GM12878 (cell line): ENCODE data around the gene DNAJA4. TPM values are rescaled to one million over a fixed set of nuclear protein-coding genes. Genes with fewer than 3 reads are reported as not detected.

Experiments used
- BCL11A ChIP-seq: IDR thresholded peaks from 2 replicates; pipeline ENCODE4 v1.6.1; 2011; ENCODE audit warnings: low read depth, low read length
- CBX5 ChIP-seq: sonication (generic); IDR thresholded peaks from 2 replicates; pipeline ENCODE4 v1.6.1; 2016; ENCODE audit warnings: low read depth, moderate library complexity, mild to moderate bottlenecking, inconsistent platforms
- CHD2 ChIP-seq: IDR thresholded peaks from 2 replicates; pipeline ENCODE4 v1.6.1; 2011; ENCODE audit warnings: low read depth, low read length, improper control_type of control experiment, borderline replicate concordance
- CREB1 ChIP-seq: IDR thresholded peaks from 2 replicates; pipeline ENCODE4 v1.6.1; 2012; ENCODE audit warnings: low read depth, mild to moderate bottlenecking, inconsistent platforms
- ESRRA ChIP-seq: IDR thresholded peaks from 2 replicates; pipeline ENCODE4 v1.6.1; 2012; ENCODE audit warnings: mild to moderate bottlenecking, low read length, improper control_type of control experiment
- ETV6 ChIP-seq, 2 experiments: fragments of 450-650 bp in 1 of 2; IDR thresholded peaks in 1 of 2; conservative IDR thresholded peaks in 1 of 2; 2 replicates each; pipeline ENCODE4 v1.6.1; 2014; ENCODE audit warnings: antibody characterized with exemption in 1 of 2, borderline replicate concordance in 1 of 2, low read depth in 1 of 2, mild to moderate bottlenecking in 1 of 2, moderate library complexity in 1 of 2
- FOXK2 ChIP-seq: fragments of 450-650 bp; IDR thresholded peaks from 2 replicates; pipeline ENCODE4 v1.6.1; 2017; ENCODE audit warnings: mild to moderate bottlenecking, moderate library complexity
- HDAC2 ChIP-seq: fragments of 200-600 bp; sonication (generic); IDR thresholded peaks from 2 replicates; pipeline ENCODE4 v1.6.1; 2017
- IKZF1 ChIP-seq: fragments of 450-650 bp; conservative IDR thresholded peaks from 2 replicates; pipeline ENCODE4 v1.6.1; 2017; ENCODE audit warnings: antibody characterized with exemption, mild to moderate bottlenecking
- NR2F1 ChIP-seq: fragments of 450-650 bp; conservative IDR thresholded peaks from 2 replicates; pipeline ENCODE4 v1.6.1; 2017; ENCODE audit warnings: mild to moderate bottlenecking
- STAT1 ChIP-seq: fragments of 450-650 bp; conservative IDR thresholded peaks from 2 replicates; pipeline ENCODE4 v1.6.1; 2014; ENCODE audit warnings: antibody characterized with exemption, mild to moderate bottlenecking
- SUZ12 ChIP-seq: fragments of 200-600 bp; sonication (generic); IDR thresholded peaks from one replicate; pipeline ENCODE4 v1.6.1; 2018; ENCODE audit warnings: antibody characterized with exemption, mild to moderate bottlenecking; ENCODE audit not compliant: unreplicated experiment
- TBL1XR1 ChIP-seq: IDR thresholded peaks from 2 replicates; pipeline ENCODE4 v1.6.1; 2012; ENCODE audit warnings: low read depth, low read length, improper control_type of control experiment
- ZZZ3 ChIP-seq: IDR thresholded peaks from 2 replicates; pipeline ENCODE4 v1.6.1; 2011; ENCODE audit warnings: low read depth; ENCODE audit not compliant: control insufficient read depth, insufficient read length
- polyA plus RNA-seq, 11 experiments: library from polyadenylated mRNA; depleted of rRNA in 4 of 11; unstranded in 6 of 11; stranded (reverse) in 5 of 11; fragments of >200 nt; fragmentation: Nextera tagmentation in 4 of 11; fragmentation: Illumina TruSeq in 1 of 11; extraction: Ambion mirVana in 4 of 11; extraction: Trizol in 1 of 11; gene quantifications; 1 replicate in 1 of 11; 2 replicates in 10 of 11; pipeline versions ENCODE4 v1.2.1 to v1.2.3, GENCODE V29; 2011 to 2016; ENCODE audit warnings: inconsistent platforms in 2 of 11, missing spikeins in 2 of 11, low read depth in 1 of 11
- total RNA-seq, 4 experiments: library from RNA; depleted of rRNA in 3 of 4; stranded (reverse); fragments of >200 nt in 3 of 4; fragmentation: Illumina TruSeq in 1 of 4; extraction: Trizol in 1 of 4; gene quantifications; 2 replicates each; pipeline versions ENCODE4 v1.2.1 to v1.2.3, GENCODE V29; 2013 to 2021
- TF ChIP-seq, protein P1 (sequence below): fragments of 450-650 bp; IDR thresholded peaks from 2 replicates; pipeline ENCODE4 v1.6.1; 2016; ENCODE audit warnings: mild to moderate bottlenecking, moderate library complexity, borderline replicate concordance
- TF ChIP-seq, protein P2 (sequence below): fragments of 450-650 bp; IDR thresholded peaks from 2 replicates; pipeline ENCODE4 v1.6.1; 2017; ENCODE audit warnings: mild to moderate bottlenecking, low read depth, inconsistent platforms; ENCODE audit not compliant: poor library complexity, severe bottlenecking
- TF ChIP-seq, protein P3 (sequence below): IDR thresholded peaks from 2 replicates; pipeline ENCODE4 v1.6.1; 2012; ENCODE audit warnings: mild to moderate bottlenecking, low read depth, low read length
- TF ChIP-seq, protein P4 (sequence below): fragments of 450-650 bp; IDR thresholded peaks from 2 replicates; pipeline ENCODE4 v1.6.1; 2014; ENCODE audit warnings: mild to moderate bottlenecking

DNAJA4 gene
- total and polyA plus RNA-seq, 10 of the 15 experiments (the other 5 are each of a cell fraction or from before 2014, with no cell fraction given): 0.01 to 10.4 (median 4.1) TPM

DNA sequence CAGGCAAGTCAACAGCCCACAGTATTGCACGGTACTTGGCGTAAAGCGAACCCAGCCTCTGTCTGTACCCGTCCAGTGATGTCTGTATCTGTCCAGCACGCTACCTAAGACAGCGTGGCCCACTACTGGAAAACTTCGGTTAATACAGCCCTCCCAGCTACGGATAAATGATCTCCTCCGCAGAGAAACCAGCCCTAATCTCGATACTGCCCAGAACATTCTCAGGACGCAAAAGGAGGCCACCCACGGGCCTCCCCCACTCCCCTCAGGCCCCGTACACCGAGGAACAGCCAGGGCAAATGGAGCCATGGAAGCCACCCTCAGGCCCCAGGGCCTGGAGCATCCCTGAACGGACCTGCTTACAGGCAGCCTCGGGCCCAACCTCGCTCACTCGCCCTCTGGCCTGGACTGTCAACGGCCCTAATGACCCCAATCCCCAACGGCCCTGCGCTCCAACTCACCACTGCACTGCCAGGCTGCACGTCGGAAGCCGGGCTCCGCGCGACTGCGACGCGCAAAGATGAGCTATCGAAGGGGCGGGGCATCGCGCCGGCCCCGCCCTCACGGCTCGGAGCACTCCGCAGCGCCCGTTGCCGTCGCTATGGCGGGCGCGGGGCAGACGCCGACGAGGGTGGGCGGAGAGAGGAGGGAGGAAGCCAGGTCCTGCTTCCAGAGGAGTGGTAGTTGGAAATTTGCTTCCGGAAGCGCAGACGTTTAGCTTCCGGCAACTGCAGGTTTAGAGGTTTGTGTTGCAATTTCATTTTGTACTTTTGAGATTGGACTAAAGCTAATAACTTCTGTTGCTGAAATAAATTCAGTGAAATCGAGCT, 35.0 kb downstream of the DNAJA4 start, which contains the start of gene SKIC8 (continued):
- TF ChIP-seq, protein P1, sequence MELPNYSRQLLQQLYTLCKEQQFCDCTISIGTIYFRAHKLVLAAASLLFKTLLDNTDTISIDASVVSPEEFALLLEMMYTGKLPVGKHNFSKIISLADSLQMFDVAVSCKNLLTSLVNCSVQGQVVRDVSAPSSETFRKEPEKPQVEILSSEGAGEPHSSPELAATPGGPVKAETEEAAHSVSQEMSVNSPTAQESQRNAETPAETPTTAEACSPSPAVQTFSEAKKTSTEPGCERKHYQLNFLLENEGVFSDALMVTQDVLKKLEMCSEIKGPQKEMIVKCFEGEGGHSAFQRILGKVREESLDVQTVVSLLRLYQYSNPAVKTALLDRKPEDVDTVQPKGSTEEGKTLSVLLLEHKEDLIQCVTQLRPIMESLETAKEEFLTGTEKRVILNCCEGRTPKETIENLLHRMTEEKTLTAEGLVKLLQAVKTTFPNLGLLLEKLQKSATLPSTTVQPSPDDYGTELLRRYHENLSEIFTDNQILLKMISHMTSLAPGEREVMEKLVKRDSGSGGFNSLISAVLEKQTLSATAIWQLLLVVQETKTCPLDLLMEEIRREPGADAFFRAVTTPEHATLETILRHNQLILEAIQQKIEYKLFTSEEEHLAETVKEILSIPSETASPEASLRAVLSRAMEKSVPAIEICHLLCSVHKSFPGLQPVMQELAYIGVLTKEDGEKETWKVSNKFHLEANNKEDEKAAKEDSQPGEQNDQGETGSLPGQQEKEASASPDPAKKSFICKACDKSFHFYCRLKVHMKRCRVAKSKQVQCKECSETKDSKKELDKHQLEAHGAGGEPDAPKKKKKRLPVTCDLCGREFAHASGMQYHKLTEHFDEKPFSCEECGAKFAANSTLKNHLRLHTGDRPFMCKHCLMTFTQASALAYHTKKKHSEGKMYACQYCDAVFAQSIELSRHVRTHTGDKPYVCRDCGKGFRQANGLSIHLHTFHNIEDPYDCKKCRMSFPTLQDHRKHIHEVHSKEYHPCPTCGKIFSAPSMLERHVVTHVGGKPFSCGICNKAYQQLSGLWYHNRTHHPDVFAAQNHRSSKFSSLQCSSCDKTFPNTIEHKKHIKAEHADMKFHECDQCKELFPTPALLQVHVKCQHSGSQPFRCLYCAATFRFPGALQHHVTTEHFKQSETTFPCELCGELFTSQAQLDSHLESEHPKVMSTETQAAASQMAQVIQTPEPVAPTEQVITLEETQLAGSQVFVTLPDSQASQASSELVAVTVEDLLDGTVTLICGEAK: peak; percentile 57; the same call in 1 of the 2 replicates
- TF ChIP-seq, protein P2, sequence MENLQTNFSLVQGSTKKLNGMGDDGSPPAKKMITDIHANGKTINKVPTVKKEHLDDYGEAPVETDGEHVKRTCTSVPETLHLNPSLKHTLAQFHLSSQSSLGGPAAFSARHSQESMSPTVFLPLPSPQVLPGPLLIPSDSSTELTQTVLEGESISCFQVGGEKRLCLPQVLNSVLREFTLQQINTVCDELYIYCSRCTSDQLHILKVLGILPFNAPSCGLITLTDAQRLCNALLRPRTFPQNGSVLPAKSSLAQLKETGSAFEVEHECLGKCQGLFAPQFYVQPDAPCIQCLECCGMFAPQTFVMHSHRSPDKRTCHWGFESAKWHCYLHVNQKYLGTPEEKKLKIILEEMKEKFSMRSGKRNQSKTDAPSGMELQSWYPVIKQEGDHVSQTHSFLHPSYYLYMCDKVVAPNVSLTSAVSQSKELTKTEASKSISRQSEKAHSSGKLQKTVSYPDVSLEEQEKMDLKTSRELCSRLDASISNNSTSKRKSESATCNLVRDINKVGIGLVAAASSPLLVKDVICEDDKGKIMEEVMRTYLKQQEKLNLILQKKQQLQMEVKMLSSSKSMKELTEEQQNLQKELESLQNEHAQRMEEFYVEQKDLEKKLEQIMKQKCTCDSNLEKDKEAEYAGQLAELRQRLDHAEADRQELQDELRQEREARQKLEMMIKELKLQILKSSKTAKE: no peak
- TF ChIP-seq, protein P3, sequence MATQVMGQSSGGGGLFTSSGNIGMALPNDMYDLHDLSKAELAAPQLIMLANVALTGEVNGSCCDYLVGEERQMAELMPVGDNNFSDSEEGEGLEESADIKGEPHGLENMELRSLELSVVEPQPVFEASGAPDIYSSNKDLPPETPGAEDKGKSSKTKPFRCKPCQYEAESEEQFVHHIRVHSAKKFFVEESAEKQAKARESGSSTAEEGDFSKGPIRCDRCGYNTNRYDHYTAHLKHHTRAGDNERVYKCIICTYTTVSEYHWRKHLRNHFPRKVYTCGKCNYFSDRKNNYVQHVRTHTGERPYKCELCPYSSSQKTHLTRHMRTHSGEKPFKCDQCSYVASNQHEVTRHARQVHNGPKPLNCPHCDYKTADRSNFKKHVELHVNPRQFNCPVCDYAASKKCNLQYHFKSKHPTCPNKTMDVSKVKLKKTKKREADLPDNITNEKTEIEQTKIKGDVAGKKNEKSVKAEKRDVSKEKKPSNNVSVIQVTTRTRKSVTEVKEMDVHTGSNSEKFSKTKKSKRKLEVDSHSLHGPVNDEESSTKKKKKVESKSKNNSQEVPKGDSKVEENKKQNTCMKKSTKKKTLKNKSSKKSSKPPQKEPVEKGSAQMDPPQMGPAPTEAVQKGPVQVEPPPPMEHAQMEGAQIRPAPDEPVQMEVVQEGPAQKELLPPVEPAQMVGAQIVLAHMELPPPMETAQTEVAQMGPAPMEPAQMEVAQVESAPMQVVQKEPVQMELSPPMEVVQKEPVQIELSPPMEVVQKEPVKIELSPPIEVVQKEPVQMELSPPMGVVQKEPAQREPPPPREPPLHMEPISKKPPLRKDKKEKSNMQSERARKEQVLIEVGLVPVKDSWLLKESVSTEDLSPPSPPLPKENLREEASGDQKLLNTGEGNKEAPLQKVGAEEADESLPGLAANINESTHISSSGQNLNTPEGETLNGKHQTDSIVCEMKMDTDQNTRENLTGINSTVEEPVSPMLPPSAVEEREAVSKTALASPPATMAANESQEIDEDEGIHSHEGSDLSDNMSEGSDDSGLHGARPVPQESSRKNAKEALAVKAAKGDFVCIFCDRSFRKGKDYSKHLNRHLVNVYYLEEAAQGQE: peak; percentile 20; the same call in 1 of the 2 replicates
- TF ChIP-seq FOXK2 (no peak), HDAC2 (no peak), CREB1 (peak; percentile 99), BCL11A (no peak; the same call in 1 of the 2 replicates), ZZZ3 (no peak), STAT1 (peak; percentile 34; the same call in 1 of the 2 replicates), ESRRA (no peak), CBX5 (0 out of 2 replicates have a peak, but pooled peaks have one; percentile 35), CHD2 (no peak), NR2F1 (peak; percentile 71; the same call in 1 of the 2 replicates), TBL1XR1 (0 out of 2 replicates have a peak, but pooled peaks have one; percentile 8), SUZ12 (no peak), ETV6 (conservative IDR thresholded peaks at IDR 0.05 in 1 of 2, IDR thresholded peaks at IDR 0.05 in 1 of 2; ENCODE audit: borderline replicate concordance in 1 of 2, low read depth in 1 of 2) (peak in 1 of 2 experiments; percentile 55; a peak in 2 of 4 replicates), IKZF1 (peak; percentile 94)
- TF ChIP-seq, protein P4, sequence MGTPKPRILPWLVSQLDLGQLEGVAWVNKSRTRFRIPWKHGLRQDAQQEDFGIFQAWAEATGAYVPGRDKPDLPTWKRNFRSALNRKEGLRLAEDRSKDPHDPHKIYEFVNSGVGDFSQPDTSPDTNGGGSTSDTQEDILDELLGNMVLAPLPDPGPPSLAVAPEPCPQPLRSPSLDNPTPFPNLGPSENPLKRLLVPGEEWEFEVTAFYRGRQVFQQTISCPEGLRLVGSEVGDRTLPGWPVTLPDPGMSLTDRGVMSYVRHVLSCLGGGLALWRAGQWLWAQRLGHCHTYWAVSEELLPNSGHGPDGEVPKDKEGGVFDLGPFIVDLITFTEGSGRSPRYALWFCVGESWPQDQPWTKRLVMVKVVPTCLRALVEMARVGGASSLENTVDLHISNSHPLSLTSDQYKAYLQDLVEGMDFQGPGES: no peak
